T1000 (cell line): ENCODE data around the gene NSL1.

Experiments used
- DNase-seq: peaks from one replicate; lab custom pipeline; 2025; ENCODE audit warnings: mixed read lengths; lab: John Stamatoyannopoulos, UW

The NSL1 gene

DNA sequence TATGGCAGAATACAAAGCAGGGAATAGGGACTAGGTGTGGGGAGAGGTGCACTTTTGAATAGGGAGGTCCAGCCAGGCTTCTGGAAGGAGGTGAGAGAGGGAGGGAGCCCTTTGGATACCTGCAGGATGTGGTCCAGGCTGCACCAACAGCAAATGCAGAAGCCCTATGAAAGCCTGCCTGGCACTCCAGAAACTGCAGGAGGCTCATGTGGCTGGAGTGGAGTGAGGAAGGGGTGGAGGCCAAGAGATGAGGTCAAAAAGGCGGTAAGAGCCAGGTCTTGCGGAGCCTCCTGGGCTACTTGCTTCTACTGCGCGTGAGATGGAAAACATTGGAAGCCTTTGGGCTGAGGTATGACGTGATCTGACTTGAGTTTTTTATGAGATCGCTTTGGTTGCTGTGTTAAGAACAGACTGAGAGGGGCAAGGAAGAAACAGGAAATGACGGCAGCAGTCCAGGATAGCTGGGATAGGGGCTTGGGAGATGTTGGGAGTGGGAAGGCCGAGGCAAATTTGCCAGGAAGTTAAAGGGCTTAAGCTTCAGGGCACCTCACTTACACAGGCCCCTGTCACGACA is 87.5 kb downstream of the NSL1 start:
- no peak for DNase-seq

DNA sequence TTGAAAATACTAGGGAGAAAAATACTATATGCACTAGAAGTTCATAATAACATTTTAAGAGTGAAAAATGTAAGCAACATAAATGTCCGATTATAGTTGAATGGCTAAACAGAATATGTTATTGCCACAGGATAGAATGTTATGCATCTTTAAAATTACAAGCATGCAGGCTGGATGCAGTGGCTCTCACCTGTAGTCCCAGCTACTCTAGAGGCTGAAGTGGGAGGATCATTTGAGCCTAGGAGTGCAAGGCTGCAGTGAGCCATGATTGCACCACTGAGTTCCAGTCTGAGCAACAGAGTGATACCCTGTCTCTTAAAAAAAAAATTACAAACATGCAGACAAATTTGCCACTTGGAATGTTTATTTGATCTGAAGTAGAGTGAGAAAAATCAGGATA is 88.9 kb downstream of the NSL1 start:
- no peak for DNase-seq

DNA sequence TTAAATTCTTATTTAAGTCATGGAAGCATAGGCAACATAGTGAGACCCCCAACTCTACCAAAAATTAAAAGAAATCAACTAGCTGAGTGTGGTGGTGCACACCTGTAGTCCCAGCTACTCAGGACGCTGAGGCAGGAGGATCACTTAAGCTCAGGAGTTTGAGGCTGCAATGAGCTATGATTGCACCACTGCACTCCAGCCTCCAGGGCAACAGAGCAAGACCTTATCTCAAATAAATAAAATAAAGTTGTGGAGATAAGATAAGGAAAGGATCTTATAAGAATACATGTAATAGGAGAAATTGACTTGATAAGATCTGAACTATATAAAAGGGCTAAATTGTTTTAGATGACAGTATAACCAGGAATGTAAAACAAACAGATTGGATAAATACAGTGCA is 89.7 kb downstream of the NSL1 start:
- no peak for DNase-seq

DNA sequence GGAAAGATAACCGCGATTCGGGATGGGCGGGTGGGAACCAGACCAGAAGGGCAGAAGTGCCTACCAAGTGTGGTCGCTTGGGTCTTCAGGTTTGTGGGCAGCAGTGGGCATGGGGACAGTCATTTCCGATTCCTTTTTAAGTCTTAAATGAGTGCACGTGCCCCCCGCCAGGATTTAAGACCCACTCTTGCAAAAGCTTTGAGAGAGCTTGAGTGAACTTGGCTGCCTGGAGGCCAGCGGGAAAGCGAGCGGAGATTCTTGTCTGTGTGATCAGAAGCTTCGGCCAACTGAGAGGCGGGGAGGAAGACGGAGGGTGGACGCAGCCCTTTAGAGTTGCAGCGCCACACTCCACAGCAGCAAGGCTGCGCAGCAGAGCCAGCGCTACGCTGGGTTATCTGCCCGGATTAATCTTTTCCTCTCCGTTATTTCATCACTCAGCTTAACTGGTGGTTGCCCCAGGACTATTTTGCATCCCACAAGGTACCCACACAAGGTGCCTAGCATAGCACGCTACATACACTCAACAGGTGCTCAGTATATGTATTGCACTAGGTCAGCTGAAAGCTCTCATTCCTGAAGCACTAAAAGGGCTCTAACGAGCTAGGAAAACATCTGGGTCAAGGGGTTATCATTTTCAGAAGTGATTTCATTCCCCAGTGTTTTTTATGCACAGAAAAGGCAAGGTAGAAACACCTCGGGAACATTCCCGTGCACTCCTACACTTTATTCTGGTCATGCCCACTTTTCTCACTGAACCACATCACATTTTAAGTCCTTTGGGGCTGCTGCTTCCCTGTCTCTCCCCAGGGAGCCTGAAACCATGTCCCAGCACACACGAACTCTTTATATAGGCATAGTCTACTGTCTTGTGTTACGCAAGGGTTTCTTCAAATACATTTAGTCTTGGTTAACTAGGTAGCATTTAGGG is 90.4 kb downstream of the NSL1 start:
- peak; percentile 13 for DNase-seq

DNA sequence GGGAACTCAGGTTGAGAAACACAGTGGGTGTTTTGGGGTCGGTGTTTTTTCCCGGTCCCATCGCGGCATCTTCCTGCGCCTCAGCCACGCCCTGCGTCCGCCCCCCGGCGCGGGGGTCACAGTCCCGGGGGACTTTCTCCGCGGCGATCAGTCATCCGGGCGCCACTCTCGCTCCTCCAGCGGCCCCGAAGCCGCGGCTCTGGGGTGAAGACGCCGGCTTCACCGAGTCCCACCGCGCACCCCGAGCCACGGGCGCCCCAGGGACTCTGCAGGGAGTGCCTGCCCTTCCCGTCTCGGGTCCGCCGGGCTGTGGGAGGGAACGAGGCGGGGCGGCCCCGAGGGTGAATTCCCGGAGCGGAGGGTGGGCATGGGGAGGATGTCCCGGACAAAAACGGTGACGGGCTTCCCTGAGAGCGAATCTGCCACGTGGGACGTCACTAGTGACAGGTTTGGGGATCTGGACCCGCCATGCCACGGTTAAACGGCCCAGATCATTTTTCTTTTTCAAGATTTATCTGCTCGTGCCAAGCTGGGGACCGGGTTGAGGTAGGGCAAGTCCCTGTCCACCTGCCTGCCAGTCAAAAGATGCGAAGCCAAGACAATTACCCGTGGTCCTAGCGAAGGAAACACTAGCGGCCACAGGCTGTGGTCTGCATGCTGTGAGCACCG is 91.2 kb downstream of the NSL1 start:
- peak; percentile 27 for DNase-seq

DNA sequence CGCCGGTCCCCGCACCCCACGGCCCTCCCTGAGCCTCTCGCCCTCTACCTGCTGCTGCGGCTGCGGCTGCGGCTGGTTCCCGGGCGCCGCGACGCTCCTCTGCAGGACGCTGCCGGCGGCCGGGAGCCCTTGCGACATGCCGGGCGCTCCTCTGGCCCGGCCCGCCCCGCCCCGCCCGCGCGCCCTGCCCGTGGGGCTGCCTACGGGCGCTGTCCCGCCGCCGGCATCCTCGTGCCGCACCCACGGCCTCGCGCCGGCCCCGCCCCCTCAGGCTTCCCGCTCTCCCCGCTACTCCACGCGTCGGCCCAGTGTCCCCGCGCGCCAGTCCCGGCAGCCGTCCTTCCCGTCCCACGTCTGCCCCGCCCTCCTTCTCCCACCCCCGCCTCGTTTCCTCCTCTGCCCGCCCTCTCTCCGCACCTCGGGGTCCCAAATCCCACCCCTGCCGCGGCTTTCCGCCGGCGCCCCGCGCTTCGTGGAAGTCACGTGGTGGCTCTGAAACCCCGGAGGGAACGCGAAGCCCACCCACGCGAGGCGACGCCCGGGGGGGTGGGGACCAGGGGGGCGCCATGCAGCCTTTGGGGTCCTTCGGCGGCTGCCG is 91.9 kb downstream of the NSL1 start, which contains the start of gene BATF3:
BATF3 (minus strand) TSS at position 216 of the 598 bp plus-strand sequence; CDS start at position 138, 78 bp downstream.
- DNase-seq: peak; percentile 12

DNA sequence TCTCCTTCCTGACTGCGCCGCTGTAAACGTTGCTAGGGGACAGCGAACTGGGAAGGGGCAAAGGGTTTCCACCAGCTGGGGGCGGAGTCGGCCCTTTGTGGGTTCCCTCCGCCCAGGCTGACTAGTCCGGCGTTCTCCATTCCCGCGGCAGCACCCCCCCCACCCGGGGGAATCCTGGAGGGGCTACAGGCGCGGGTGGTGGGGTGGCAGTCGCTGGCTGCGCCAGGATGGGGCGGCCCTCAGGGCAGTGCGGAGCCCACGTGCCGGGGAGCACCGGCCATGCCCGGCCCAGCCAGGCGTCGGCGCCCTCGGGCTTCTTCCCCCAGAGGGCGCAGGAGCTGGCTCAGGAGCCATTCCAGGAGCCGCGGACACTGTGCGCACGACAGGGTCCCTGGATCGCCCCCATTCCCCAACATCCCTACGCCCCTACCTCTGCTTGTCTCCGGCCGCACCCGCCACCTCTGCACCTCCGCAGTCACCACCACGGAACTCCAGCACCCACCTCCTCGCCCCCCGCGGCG is 92.4 kb downstream of the NSL1 start:
- peak; percentile 36 for DNase-seq

DNA sequence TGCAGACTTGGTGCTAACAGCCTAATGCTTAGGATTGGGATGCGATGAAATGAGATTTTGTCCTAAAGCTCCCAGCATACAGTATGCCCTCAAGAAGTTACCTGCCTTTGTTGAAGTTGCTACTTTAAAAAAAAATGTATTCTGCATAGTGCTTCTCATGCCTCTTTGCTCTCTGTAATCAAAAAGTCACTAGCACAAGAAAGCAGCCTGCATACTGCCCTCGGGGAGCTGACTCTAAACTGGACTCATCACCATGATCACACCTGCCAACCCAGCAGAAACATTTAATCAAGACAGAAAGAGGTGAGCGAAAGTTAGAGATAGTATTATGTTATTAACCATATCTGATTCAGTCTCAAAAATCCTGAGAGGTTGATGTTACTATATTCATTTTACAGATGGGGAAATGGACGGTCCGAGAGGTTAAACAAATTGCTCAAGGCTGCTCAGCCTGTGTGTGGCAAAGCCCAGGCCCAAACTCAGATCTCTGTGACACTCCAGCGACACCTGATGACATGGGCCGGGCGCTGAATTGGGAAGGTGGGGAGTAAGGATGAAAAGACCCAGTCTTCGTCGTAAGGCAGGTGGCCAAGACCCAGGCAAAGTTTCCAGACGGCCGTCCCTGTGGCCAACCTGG is 93.0 kb downstream of the NSL1 start:
- DNase-seq: no peak

DNA sequence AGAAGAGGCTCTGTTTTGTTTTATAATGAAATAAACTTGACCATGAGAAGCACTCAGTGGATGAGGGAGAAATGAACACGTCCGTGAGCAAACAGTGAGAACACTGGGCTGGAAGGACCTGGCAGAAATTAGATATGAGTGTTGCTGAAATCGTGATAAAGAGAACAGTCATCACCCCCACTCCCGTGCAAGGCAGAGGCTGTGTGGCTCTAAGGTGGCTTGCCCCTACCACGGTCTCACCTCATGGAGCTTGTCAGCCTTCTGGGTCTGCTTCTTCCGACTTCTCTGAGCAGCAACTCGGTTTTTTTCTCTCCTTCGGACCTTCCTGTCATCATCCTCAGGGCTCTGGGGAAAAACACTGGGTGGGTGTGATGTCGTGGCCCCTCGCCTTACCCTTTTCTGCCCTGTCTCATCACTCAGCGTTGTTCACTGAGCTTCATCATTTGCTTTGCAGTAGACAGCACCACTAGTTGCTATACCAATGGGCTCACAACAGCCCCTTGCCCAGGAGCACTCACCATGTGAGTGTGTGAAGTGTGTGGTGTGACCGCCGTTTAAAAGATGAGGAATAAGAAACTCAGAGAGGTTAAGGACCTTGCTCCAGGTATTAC is 94.8 kb downstream of the NSL1 start:
- DNase-seq: no peak

DNA sequence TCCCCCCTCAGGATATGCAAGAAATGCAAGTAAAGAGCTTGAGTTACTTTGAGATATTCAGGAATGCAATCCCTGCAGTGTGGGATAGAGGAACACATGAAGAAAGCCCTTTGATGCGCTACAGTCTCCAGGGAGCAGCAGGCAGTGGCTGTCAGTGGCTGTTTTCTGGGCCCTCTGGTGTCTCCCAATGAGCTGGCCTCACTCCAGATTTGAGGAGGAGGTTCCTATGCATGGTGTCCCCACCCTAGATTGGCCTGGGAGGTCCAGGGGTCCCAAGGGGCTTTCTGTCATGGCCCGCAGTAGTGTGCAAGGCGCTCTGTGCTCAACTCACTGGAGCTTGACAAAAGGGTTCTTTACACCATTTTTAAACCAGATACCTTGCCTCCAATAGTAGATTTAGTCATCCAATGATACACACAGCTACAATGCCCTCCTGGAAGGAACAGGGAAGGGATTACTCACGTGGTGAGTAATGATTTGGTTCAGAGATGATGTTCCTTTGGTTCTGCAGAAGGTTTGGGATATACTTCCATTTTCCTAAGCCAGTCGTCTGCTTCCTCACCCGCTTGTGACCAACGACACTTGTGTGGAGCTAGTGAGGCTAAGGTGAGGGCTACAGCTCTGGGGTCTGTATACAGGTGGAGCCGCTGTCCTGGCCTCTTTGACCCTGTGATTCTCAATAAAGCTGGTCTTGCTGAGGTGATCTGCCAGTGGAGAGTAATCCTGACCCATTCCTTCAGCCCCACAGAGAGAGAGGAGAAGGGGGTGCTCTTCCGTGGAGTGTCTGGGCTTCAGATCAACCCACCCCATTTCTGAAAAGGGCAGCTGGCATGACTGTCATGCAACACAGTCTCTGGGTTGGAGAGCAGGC is 98.6 kb downstream of the NSL1 start:
- DNase-seq: no peak

DNA sequence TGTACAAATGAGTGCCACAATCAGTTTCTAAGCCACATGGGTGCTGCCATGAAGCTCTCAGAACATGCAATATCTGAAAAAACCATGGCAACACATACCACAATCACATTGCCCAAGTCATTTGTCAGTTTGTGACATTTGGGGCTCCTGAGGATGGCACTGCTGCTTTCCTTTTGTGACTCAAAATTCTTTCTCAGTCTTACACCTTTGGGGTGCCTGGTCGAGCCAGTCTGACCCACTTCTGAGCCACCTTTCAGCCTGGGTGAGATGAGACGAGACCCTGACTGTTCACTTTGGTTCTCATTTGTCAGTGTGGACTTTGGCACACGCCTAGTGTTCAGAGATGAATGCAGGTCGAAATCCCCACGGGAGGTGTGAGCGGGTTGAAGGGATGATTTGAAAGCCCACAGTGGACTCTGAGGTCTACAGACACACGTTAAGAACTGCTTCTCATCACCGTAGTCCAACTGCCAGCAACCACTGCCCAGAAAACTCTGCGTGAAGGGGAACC is 100.0 kb downstream of the NSL1 start:
- no peak for DNase-seq

DNA sequence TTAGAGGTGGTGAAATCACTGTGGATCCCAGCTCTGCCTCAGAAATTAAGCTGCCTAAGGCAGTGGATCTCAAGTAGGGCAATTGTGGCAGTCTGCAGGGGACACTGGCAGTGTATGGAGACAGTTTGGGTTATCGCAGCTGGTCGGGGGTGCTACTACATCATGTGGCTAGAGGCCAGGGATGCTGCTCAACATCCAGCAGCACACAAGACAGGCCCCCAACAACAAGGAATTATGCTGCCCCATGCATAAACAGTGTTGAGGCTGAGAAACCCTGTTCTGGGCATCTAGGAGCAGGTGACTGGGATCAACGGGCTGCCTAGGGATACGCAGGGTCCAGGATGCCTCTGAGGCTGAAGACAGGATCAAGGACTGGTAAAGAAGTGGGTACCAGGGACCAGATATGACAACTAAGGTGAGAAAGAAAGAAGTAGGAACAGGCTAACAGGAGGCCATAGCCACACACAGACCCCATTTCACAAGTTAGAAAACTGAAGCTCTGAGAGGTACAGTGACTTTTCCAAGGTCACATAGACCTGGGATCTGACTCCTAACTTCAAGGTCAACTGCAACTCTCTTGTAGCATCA is 100.7 kb downstream of the NSL1 start:
- DNase-seq: no peak

DNA sequence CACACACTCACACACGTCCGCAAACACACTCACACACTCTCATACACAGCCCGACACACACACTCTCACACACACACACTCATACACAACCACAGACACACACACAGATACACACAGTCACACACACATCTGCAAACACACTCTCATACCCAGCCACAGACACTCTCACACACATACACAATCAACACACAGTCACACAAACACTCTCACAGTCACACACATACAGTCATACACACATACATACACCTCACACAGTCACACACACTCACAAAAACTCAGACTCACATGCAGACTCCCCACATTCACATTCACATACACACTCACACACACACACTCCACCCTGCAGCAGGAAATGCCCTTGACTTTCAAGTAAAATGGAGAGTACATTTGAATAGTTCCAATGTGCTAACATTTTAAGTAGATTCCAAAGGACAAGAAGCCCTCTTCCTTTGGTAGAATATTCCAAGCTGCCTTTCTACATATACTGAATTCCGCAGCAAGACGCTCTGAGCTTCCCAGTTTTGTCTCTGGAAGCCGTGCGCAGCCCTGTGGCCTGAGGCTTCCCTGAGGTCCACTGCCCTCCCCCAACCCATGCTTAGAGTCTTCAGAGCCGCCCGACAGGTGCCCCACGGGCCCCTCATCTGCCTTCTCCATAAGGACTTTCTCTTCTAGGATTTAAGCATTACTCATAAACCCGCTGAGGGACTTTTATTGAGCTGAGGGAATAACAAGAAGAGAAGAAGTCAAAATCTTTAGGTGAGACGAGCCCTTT is 101.6 kb downstream of the NSL1 start:
- no peak for DNase-seq

DNA sequence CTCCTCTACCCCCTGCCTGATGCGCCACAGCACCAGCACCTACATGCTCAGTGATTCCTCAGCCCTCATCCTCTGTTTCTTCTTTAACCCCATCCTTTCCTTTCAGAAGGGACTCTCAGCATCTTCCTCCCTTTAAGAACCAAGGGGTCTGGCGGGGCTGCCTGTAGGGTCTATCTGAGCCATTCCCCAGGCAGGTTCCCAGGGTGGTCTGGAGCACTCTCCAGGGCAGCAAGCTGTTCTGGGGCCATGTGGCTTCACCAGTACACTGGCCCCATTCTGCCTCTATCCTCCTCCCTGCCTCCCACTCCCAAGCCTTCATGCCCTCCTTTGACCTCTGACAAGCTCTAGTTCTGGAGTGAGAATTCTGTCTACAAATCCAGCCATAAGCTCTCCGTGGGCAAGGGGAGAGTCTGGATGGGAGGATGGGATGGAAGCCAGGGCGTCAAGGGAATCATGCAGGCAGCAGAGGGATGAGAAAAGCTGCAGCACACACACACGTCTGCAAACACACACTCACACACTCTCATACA is 102.3 kb downstream of the NSL1 start:
- no peak for DNase-seq

DNA sequence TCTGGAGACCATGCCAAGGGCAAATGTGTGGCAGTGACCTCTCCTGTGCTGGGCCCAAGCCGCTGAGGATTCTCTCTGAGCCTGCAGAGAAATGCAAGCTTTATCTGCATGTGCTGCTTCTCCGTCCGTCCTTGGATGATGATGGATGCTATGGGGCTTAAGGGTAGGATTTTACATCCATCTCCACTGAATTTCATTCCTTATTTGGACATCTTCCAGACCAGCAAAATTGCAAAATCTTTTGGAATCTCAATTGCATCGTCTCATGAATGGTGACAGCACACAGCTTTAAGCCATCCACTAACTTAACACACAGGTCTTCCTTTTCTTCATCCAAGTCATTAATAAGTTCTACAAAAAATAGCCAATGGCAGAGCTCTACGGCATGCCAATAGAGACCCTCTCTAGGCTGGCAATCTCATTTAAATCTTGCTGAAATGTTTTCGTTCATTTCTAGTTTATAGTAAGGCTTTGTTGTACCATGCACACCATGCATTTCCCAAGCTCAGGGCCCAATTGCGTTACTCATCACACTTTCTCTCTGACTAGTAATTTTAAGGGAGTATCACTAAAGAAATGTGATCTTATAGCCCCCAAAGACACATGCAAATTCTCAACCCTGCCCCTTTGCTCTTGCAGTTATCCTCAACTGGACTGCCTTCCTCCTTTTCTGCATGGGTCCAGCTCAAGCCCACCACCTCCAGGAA is 103.1 kb downstream of the NSL1 start:
- no peak for DNase-seq

DNA sequence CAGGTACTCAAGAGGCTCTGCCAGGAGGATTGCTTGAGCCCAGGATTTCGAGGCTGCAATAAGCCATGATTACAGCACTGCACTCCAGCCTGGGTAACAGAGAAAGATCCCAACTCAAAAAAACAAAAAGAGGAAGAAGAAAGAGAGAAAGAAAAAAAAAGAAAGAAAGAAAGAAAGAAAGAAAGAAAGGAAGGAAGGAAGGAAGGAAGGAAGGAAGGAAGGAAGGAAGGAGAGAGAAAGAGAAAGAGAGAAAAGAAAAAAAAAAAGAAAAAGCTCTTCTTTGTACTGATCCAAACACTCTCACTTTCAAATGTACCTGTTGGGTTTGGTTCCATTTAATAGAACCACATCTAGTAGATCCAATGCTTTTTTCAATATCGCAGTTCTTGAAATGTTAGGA is 103.8 kb downstream of the NSL1 start:
- DNase-seq: no peak

DNA sequence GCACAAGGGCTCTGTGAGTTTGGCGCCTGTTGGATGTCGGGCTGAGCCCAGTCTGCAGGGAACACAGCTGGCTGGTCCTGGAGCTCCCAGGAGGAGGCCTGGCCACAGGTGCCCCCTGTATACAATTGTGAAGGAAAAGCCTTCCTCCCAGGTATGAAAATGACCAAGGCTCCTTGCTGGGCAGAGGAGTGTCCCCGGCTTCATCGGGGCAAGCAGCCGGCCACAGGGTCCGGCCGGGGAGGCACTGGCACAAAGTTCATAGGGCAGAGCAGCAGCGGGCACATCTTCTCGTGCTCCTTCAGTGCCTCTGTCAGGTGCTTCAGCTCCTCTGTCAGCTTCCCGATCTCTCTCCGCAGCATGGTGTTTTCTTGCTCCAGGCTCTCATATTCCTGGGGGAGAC is 105.0 kb downstream of the NSL1 start:
- DNase-seq: no peak

DNA sequence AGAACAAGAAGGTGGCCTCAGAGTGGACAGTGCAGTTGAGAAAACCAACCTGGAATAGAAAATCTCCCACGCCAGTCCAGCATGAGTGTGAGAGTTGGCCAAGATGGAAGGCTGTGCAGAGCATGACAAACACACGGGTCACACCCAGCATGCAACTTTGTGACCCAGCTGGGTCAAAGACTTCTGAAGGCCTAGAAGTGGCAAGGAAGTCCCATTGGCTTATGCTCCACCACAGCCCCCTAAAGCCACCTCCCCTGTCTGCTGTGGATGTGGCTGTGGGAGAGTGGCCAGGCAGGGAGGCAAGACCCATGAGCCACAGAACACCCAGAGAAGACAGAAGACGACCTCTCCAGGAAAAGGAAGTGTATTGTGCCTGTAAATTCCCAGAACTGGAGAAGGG is 105.5 kb downstream of the NSL1 start:
- no peak for DNase-seq
